K562 (cell line): ENCODE measurements around the gene CD160. TPM values are rescaled to one million over a fixed set of nuclear protein-coding genes. Genes with fewer than 3 reads are reported as not detected.

Experiments used
- ATAC-seq: fragments of 200-7000 bp; cut with Tn5 transposase; 3 replicates; pipeline ENCODE4 v1.9.1; 2020; ENCODE audit warnings: moderate library complexity
- BruUV-seq: library from RNA; stranded (reverse); fragments of 400-500 nt; replicated peaks from 2 replicates; lab custom pipeline; 2021; lab: Mats Ljungman, UMichigan
- CTCF ChIA-PET: fragments of 300-600 bp; formaldehyde crosslinking; extraction: SDS; loops from one replicate; lab custom pipeline; 2021; ENCODE audit warnings: low intra/inter-chr PET ratio; lab: Yijun Ruan, JAX
- POLR2A ChIA-PET: fragments of 300-600, 350-650 bp; sonication (Branson Sonifier 250); formaldehyde crosslinking; extraction: SDS; loops from one replicate; lab custom pipeline; 2021; ENCODE audit warnings: antibody characterized with exemption, inconsistent platforms; lab: Yijun Ruan, JAX
- DNase-seq, 4 experiments: peaks; one replicate each; pipeline versions ENCODE4 v3.0.0 to v3.0.0-alpha.2; 2011 to 2018; ENCODE audit warnings: low spot score in 3 of 4, mixed read lengths in 3 of 4; ENCODE audit errors: extremely low read depth in 1 of 4
- FAIRE-seq: peaks from 2 replicates; lab custom pipeline; 2011; peaks lifted over from hg19 to GRCh38; lab: Jason Lieb, UNC
- H2AFZ ChIP-seq: 2 replicates; pipeline ENCODE4 v1.6.0; 2011; ENCODE audit warnings: low read depth, low read length, control low read depth, inconsistent platforms
- H3K27ac ChIP-seq: fragments of 200-600 bp; 3 replicates; pipeline ENCODE4 v1.8.0; 2011; ENCODE audit warnings: low read depth, mild to moderate bottlenecking, control low read depth, inconsistent platforms, low read length, moderate library complexity, mixed read lengths; ENCODE audit errors: extremely low read depth
- H3K27me3 ChIP-seq, 2 experiments: fragments of 300-600 bp in 1 of 2; 2 replicates in 1 of 2; 3 replicates in 1 of 2; pipeline versions ENCODE4 v1.6.0 to v1.8.0; 2011; ENCODE audit warnings: inconsistent platforms in 2 of 2, low read length in 2 of 2, mild to moderate bottlenecking in 1 of 2, mixed read lengths in 1 of 2, moderate library complexity in 1 of 2; ENCODE audit not compliant: control insufficient read depth in 2 of 2, insufficient read depth in 2 of 2
- H3K36me3 ChIP-seq: fragments of 300-600 bp; 3 replicates; pipeline ENCODE4 v1.8.0; 2011; ENCODE audit warnings: mild to moderate bottlenecking, low read length, inconsistent platforms; ENCODE audit not compliant: control insufficient read depth, insufficient read depth
- H3K4me1 ChIP-seq, 2 experiments: fragments of 200-600 bp in 1 of 2; replicated peaks in 1 of 2; 2 replicates in 1 of 2; 3 replicates in 1 of 2; pipeline versions ENCODE4 v1.5.1 to v1.8.0; 2011; ENCODE audit warnings: inconsistent platforms in 2 of 2, low read length in 2 of 2, mild to moderate bottlenecking in 1 of 2, mixed read lengths in 1 of 2, moderate library complexity in 1 of 2; ENCODE audit not compliant: control insufficient read depth in 2 of 2, insufficient read depth in 2 of 2
- H3K4me2 ChIP-seq: 2 replicates; pipeline ENCODE4 v1.6.1; 2011; ENCODE audit warnings: low read length, control low read depth, inconsistent platforms, mixed read lengths; ENCODE audit not compliant: insufficient read depth
- H3K4me3 ChIP-seq: fragments of 200-600 bp; sonication (generic), shearing (Covaris generic); 2 replicates; pipeline ENCODE4 v1.5.1; 2016; ENCODE audit warnings: control low read depth, inconsistent platforms
- H3K79me2 ChIP-seq: fragments of 200-600 bp; 3 replicates; pipeline ENCODE4 v1.8.0; 2011; ENCODE audit warnings: low read length, inconsistent platforms; ENCODE audit not compliant: control insufficient read depth, insufficient read depth
- H3K9ac ChIP-seq, 2 experiments: 2 replicates each; pipeline versions ENCODE4 v1.6.0 to v1.6.1; 2011; ENCODE audit warnings: low read depth in 2 of 2, low read length in 2 of 2, control low read depth in 1 of 2, inconsistent platforms in 1 of 2, mild to moderate bottlenecking in 1 of 2, mixed read lengths in 1 of 2; ENCODE audit not compliant: insufficient read depth in 1 of 2
- H3K9me1 ChIP-seq: one replicate; pipeline ENCODE4 v1.6.0; 2011; ENCODE audit warnings: inconsistent platforms, mild to moderate bottlenecking, low read length, moderate library complexity; ENCODE audit not compliant: control insufficient read depth, insufficient read depth
- H3K9me3 ChIP-seq: replicated peaks from 2 replicates; pipeline ENCODE4 v1.5.1; 2011; ENCODE audit warnings: low read depth, low read length, inconsistent platforms; ENCODE audit not compliant: control insufficient read depth, insufficient read depth
- H4K20me1 ChIP-seq: replicated peaks from 2 replicates; pipeline ENCODE4 v1.6.1; 2011; ENCODE audit warnings: low read length, inconsistent platforms, mixed read lengths; ENCODE audit not compliant: control insufficient read depth, insufficient read depth
- EZH2 ChIP-seq: IDR thresholded peaks from 2 replicates; pipeline ENCODE4 v1.6.1; 2012; ENCODE audit warnings: low read depth, mild to moderate bottlenecking, inconsistent platforms, low read length, borderline replicate concordance
- RBM22 ChIP-seq: fragments of 200-400 bp; formaldehyde crosslinking; IDR thresholded peaks from 2 replicates; pipeline ENCODE4 v1.6.1; 2018; ENCODE audit warnings: low read length, low read depth; ENCODE audit not compliant: poor library complexity, severe bottlenecking
- SRF ChIP-seq, 2 experiments: fragments of 250-450, 450-650 bp in 1 of 2; sonication (Bioruptor Pico) in 1 of 2; sonication (generic) in 1 of 2; formaldehyde crosslinking; IDR thresholded peaks; 2 replicates each; pipeline versions ENCODE4 v1.5.0 to v1.5.1; 2020 to 2022; ENCODE audit warnings: mild to moderate bottlenecking in 1 of 2, missing genetic modification reagents in 1 of 2
- TOE1 ChIP-seq, 2 experiments: fragments of 450-650 bp in 1 of 2; sonication (generic) in 1 of 2; formaldehyde crosslinking in 1 of 2; IDR thresholded peaks; 2 replicates each; pipeline versions ENCODE4 v1.7.1 to v1.8.0; 2016 to 2022; ENCODE audit warnings: borderline replicate concordance in 2 of 2, mild to moderate bottlenecking in 2 of 2, antibody characterized with exemption in 1 of 2, inconsistent platforms in 1 of 2, low read depth in 1 of 2, missing genetic modification reagents in 1 of 2, moderate library complexity in 1 of 2
- ZNF445 ChIP-seq: fragments of 250-450 bp; sonication (Bioruptor Pico); IDR thresholded peaks from 2 replicates; pipeline ENCODE4 v1.4.0; 2020; ENCODE audit warnings: low read depth, mild to moderate bottlenecking, moderate library complexity
- WGBS: fragments of 100-300 bp; shearing (Covaris generic); methylation state at CpG from one replicate; pipeline ENCODE4 v1.1.6; 2016; ENCODE audit warnings: low coverage, mixed read lengths; ENCODE audit not compliant: insufficient coverage; ENCODE audit errors: missing lambda C conversion rate; 5-methylcytosine and 5-hydroxymethylcytosine counted together
- in situ Hi-C: fragments of 300-500 bp; cut with MboI; formaldehyde crosslinking; loops from 4 replicates; pipeline ENCODE4 v1.15.0; 2018; ENCODE audit warnings: inconsistent platforms, mixed read lengths
- intact Hi-C: fragments of 100-400 bp; cut with micrococcal nuclease; formaldehyde crosslinking; loops from 2 replicates; pipeline ENCODE4 v1.14.2; 2022
- polyA plus RNA-seq, 8 experiments: library from polyadenylated mRNA; depleted of rRNA in 4 of 8; stranded (reverse) in 5 of 8; unstranded in 3 of 8; fragments of >200 nt; fragmentation: Nextera tagmentation in 2 of 8; fragmentation: Illumina TruSeq in 1 of 8; extraction: Ambion mirVana in 2 of 8; extraction: Trizol in 1 of 8; gene quantifications; 2 replicates each; pipeline versions ENCODE4 v1.2.1 to v1.2.3, GENCODE V29; 2011 to 2014; ENCODE audit warnings: inconsistent platforms in 1 of 8, missing spikeins in 1 of 8
- total RNA-seq, 7 experiments: library from RNA; depleted of rRNA in 6 of 7; stranded (reverse); fragments of >200 nt in 6 of 7; fragmentation: Illumina TruSeq in 2 of 7; extraction: Trizol in 2 of 7; gene quantifications; 2 replicates each; pipeline versions ENCODE4 v1.2.1 to v1.2.3, GENCODE V29; 2011 to 2021; ENCODE audit warnings: low replicate concordance in 1 of 7
- TF ChIP-seq, protein P1 (sequence below): fragments of 450-650 bp; conservative IDR thresholded peaks from 2 replicates; pipeline ENCODE4 v1.6.1; 2016; ENCODE audit warnings: missing genetic modification characterization, low read depth, mild to moderate bottlenecking, control low read depth, missing compliant biosample characterization
- TF ChIP-seq, protein P2 (sequence below): fragments of 250-450 bp; sonication (Bioruptor Pico); IDR thresholded peaks from 2 replicates; pipeline ENCODE4 v1.4.0; 2020; ENCODE audit warnings: borderline replicate concordance

Gene CD160
- total and polyA plus RNA-seq, 9 of the 15 experiments (the other 6 are each of a cell fraction or from before 2014, with no cell fraction given): 0.01 TPM; not detected in 8

DNA sequence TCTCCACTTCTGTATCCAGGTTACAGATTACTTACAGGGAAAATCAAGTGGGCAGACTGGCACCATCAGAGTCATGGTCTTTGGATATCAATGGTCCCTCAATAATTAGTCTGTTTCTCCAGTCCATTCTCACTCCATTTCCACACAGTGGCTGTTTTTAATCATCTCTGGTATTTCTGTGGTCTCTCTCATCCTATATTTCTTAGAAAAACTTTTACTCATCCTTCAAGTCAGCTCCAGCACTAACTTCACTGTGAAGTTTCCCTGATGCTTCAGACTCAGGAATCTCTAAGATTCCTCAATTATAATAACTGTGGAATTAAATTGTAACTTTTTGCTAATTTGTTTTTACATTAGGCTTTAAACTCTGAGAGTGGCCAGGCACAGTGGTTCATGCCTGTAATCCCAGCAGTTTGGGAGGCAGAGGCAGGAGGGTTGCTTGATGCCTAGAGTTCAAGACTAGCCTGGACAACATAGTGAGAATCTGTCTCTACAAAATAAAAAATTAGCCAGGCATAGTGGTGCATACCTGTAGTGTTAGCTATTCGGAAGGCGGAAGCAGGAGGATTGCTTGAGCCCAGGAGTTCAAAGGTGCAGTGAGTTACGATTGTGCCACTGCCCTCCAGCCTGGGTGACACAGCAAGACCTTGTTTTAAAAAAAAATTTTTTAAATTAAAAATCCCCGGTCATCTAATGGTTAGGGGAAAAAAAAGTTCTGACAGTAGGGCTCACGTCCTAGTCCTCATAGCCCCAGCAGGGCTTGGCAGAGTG lies 10.6 kb downstream of the CD160 start (continued):
- no peak for TF ChIP-seq SRF (CRISPR knock-in tag; IDR thresholded peaks at IDR 0.05)

DNA sequence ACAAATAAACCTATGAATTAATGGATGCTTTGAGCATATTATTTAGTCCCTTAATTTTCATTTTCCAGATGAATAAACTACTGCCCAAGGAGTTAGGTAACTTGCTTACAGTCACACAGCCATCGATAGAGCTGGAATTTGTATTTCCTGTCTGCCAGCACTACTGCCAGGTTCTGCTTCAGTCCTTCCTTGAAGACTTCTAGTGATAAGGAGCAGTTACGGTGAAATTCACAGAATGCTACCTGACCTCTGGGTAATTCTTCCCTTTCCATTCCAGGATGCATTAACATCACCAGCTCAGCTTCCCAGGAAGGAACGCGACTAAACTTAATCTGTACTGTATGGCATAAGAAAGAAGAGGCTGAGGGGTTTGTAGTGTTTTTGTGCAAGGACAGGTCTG lies 11.2 kb downstream of the CD160 start:
- 36% methylated on average over 2 of the region's 4 CpGs for WGBS
- Histone ChIP-seq H3K36me3 (no peaks in the 10 kb centered on the region), H3K27me3 (no peaks in the 10 kb centered on the region), H3K9me3 (no peaks in the 10 kb centered on the region), H2AFZ (no peak overlapping the region), H3K79me2 (no peaks in the 10 kb centered on the region), H3K9me1 (no peaks in the 10 kb centered on the region), H3K4me2 (no peak overlapping the region), H3K4me3 (no peak overlapping the region), H3K4me1 (peaks cover 0 to 5% of the 10 kb centered on the region in 2 experiments; a peak in 1 of 5 replicates), H3K9ac (no peak overlapping the region), H3K27ac (no peak overlapping the region), H4K20me1 (no peaks in the 10 kb centered on the region)
- intact Hi-C loops: no loop called here
- DNase-seq (no peak), ATAC-seq (no peak), FAIRE-seq (no peak)
- BruUV-seq: no TSS peak
- POLR2A ChIA-PET: no interaction called here
- TF ChIP-seq, protein P1, sequence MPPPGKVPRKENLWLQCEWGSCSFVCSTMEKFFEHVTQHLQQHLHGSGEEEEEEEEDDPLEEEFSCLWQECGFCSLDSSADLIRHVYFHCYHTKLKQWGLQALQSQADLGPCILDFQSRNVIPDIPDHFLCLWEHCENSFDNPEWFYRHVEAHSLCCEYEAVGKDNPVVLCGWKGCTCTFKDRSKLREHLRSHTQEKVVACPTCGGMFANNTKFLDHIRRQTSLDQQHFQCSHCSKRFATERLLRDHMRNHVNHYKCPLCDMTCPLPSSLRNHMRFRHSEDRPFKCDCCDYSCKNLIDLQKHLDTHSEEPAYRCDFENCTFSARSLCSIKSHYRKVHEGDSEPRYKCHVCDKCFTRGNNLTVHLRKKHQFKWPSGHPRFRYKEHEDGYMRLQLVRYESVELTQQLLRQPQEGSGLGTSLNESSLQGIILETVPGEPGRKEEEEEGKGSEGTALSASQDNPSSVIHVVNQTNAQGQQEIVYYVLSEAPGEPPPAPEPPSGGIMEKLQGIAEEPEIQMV: no peak
- TF ChIP-seq TOE1 (IDR thresholded peaks at IDR 0.05; ENCODE audit: borderline replicate concordance): no peak
- TF ChIP-seq TOE1 (CRISPR knock-in tag; IDR thresholded peaks at IDR 0.05; ENCODE audit: borderline replicate concordance, low read depth): no peak
- TF ChIP-seq ZNF445: no peak
- TF ChIP-seq, protein P2, sequence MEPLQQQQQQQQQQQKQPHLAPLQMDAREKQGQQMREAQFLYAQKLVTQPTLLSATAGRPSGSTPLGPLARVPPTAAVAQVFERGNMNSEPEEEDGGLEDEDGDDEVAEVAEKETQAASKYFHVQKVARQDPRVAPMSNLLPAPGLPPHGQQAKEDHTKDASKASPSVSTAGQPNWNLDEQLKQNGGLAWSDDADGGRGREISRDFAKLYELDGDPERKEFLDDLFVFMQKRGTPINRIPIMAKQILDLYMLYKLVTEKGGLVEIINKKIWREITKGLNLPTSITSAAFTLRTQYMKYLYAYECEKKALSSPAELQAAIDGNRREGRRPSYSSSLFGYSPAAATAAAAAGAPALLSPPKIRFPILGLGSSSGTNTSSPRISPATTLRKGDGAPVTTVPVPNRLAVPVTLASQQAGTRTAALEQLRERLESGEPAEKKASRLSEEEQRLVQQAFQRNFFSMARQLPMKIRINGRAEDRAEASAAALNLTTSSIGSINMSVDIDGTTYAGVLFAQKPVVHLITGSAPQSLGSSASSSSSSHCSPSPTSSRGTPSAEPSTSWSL: no peak
- no peak for TF ChIP-seq EZH2
- TF ChIP-seq RBM22: no peak
- CTCF ChIA-PET: no interaction called here
- in situ Hi-C loops: no loop called here
